HG03432 (cell line): ENCODE results near the gene PCBP3.

ENCODE experiments used
- ATAC-seq: cut with Tn5 transposase; IDR thresholded peaks from one replicate; pipeline ENCODE4 v1.9.1; 2021; ENCODE audit warnings: mild to moderate bottlenecking, moderate library complexity; ENCODE audit not compliant: unreplicated experiment

Gene PCBP3

DNA sequence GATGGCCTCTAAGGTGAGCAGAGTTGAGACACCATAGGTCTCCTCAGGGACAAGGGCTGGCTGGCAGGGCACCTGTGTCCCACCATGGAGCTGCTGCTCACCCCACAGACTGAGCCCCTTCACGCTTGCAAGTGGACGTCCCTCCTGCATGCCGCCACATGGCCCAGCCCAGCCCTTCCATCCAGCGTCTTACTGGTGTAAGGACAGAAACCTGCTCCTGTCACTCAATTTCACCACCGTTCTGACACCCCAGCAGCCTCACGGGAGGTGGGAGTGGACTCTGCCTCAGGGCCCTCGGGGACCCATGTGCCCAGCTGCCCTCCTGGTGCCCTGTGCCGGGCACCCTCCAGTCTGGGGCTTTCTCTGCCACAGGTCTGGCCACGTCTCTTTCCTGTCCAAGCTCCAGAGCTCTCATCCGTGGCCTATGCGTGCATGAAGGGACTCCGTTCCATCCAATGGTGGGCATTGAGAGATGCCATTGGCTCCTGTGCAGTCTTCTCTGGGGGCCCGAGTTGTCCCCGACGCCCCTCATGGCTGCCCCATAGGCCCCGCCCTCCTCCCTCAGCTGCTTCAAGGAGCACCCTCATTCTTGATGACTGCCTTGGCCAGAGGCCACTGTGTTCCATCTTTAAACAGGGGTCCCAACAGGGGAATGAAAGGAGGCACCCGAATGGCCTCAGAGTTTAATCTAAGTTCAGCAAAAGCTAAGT is 295.4 kb downstream of the PCBP3 start:
- ATAC-seq: no peak

DNA sequence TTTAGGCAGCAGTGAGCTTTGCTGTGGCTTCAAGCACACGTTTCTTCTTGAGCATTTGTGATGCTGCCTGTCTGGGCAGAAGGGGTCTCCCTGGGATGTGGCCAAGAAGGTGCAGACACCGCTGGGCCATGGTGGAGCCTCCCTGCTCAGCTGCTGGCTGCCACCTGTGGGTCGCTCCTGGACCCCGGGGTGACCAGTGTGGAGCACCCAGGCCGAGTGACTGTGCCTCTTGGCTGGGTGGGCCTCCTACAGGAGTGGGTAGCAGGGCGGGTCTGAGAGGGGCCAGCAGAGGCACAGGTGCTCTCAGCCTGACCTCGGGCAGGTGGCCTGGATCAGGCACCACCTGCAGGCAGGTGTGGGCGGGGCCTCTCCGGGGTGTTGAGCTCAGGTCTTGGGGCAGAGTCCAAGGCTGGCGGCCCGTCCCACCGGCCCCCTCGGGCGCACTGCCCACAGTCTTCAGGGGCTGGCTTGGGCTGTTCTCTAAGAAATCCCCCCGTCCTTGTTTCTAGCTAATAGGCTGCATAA is 296.1 kb downstream of the PCBP3 start:
- no peak for ATAC-seq

DNA sequence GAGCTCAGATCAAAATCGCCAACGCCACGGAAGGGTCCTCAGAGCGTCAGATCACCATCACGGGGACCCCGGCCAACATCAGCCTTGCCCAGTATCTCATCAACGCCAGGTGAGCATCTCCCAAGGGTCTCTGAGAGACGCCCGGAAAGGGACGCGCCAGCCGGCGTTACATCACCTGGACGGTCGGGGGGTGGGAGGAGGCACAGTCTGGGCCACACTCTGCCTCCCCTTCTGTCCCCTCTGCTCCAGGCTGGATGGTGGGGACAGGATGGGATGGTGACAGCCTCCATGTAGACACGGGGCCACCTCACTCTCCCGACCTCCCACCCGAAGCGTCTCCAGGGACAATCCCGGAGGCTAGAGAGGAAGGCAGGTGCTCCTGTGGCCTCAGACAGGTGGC is 296.6 kb downstream of the PCBP3 start:
- no peak for ATAC-seq

DNA sequence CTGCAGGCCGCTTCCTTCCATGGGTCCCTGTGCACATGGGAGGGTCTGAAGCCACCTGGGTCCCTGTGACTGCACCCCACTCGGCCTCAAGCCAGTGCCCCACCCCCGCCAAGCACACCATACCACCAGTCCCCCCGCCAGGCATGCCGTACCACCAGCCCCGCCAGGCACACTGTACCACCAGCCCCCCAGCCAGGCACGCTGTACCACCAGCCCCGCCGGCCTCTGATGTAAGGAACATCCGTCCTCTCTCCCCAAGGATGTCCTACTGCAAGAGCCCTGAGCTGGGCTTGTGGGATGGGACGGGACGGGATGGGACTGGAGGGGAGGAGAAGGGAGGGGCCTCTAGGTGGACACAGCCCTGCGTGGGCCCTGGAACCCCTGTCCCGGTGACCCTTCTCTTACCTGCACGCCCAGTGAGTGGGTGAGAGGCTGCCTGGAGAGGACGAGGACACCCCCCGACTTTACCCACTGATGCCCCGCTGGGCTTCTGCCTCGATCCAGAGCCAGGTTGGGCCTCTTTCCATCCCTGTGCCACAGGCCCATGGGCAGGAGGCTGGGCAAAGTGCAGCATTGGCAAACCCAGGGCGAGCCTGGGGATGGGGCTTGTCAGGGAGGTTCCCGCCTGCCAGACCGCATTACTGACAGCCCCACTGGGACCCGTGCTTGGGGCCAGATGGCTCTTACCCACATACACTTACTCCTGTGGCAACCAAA is 297.3 kb downstream of the PCBP3 start:
- no peak for ATAC-seq

DNA sequence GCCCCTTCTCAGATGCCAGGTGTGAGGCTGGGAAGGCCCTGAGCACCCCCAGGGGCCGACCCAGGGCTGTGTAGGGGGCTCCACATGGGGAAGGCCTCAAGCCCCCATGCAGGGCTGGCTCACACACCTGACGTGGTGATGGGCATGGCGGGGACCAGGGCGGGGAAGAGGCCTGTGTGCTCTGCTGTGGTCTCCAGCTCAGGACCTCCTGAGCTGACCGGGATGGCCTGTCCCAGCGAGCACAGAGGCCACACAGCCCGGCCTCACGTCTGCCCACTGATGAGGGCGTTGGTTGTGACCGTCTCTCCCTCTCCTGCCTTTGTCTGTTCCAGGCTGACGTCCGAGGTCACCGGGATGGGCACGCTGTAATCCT is 297.8 kb downstream of the PCBP3 start:
- ATAC-seq: no peak

DNA sequence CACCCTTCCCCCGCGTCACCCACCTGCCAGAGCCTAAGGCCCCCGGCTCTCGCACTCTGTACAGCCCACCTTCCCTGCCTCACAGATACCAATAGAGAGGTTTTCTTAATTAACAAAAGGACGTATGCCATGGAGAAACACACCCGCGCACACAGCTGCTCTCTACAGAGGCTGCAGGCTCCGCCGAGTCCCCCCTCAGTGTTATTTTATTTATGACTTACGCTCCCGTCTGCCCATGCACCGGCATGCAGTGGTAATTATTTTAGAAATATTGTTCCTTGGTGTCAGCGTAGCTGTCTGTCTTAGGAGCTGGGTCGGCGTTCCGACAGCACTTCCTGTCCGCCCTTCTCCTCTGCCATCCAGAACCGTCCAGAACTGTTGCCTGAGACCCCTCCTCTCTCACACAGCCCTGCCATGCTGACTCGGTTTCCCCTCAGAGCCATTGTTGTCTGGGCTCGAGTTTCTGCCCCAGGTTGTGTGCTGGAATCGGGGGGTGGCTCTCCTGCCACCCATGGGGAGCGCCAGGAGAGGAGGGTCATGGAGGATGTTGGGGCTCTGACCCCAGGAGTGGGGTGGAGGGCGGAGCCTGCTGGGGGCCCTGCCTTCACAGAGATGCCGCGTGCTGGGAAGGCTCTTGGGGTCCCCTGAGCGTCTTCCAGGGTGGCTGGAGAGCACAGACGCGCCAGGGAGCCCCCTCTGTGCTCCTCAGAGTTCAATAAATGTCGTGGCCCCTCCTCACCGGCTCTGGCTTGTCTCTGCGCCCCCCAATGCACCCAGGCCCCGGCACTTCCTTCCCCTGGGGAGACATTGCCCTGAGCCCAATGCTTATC is 298.4 kb downstream of the PCBP3 start:
- ATAC-seq: no peak

DNA sequence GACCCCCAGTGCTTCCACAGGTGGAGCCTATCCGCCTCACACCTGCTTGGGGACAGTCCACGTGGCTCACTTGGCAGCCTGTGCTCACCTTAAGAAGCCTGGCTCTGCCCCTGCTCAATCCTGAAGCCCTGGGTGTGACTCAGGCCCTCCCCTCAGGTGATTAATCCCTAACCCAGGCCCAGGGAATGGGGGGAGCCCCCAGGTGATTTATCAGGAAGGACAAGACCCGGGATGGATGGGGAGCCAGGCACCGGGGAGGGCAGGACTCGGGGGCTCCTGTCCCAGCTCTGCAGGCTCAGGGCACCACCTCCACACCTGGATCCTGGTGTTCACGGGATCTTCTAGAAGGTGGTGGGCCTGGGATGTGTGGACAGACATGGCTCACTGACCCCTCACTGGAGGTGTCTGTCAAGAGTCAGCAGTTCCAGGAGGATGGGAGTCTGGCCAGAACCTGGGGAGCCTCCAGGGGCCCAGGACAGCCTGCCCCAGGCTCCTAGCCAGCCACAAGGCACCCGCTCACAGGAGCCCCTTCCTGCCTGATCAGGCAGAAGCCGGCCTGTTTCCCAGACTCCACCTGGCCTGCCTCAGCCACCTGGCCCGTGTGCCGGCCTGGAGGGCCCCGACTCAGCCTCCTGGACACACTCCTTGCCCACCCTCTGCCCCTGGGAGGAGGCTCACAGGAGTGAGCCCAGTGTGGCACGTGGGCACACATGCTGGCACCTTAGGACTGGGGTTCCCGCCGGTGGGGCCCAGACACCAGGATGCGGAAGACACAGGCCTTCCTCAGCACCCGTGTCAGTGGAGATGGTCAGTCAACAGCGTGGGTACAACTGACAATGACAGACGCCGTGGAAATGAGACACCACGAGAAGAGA is 299.5 kb downstream of the PCBP3 start:
- no peak for ATAC-seq

DNA sequence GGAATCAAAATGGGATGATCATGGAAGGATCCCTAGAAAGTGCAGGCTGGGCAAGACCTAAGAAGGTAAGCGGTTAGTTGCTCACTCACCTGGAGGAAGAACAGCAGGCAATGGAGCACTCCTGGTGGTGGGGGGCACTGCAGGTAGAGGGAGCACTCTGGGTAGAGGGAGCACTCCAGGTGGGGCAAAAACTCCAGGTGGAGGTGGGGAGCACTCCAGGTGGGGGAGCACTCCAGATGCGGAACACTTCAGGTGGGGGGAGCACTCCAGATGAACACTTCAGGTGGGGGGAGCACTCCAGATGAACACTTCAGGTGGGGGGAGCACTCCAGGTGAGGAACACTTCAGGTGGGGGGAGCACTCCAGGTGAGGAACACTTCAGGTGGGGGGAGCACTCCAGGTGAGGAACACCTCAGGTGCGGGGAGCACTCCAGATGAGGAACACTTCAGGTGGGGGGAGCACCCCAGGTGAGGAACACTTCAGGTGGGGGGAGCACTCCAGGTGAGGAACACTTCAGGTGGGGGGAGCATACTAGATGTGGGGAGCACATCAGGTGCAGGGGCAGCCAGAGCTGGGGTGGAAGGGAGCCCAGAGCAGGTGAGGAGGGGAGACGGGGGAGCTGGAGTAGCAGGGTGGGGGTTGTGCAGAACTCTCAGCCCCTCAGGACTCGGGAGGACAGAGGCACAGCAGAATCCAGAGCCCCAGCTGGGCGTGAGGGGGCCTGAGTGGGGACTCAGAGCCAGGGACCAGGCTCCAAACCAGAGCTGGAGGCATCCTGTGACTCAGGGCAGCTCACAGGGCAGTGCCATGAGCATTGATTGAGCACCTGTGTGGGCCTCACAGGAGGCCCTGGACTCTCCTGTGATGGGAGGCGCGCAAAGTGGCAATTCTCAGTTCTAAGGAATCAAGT is 300.4 kb downstream of the PCBP3 start:
- no peak for ATAC-seq

DNA sequence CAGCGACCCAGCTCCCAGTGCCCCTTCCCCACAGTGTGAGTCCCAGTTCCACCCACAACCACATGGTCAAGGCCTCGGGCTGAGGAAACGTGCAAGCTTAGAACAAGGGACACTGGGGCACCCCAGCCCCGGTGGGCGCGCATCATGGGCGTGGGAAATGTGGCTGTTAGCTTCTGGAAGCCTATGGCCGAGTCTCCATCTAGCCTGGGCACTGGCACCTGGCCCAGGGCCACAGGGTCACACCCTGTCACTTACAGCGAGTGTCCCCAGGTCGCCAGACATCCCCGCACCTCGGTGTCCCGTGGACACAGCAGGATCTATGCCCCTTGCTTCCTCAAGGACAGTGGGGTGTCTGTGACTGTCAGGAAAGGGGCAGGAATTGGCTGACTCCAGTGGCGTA is 301.1 kb downstream of the PCBP3 start:
- no peak for ATAC-seq

DNA sequence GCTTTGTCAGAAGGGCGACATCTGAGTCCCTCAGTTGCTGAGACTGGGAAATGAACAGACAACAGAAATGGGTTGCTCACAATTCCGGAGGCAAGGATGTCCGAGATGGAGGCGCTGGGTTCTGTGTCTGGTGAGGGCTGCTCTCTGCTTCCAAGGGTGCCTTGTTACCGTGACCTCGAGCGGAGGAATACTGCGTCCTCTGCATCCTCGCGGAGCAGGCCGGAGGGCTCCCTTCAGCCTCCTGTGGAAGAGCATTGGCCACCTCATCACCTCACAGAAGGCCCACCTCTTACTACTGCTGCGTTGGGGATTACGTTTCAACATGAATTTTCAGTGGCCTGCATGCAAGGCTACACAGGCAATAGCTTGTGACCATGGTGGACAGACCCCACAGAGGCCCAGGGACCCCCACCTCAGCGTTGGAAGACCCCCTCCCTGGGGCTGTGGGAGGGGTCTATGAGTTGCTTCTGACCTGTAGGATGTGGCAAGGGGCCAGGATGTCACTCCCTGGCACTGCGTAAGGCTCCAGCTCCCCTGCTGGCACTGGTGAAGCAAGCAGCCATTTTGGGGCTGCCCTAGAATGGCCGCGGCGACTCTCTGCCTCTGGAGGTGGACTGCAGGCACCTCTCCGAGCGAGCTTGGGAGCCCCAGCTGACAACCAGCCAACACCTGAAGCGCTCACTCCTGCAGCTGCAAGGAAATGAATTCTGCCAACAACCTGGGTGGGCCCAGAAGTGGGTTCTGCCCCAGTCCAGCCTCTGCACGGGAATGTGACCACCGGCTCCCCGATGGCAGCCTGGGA is 301.7 kb downstream of the PCBP3 start:
- no peak for ATAC-seq

DNA sequence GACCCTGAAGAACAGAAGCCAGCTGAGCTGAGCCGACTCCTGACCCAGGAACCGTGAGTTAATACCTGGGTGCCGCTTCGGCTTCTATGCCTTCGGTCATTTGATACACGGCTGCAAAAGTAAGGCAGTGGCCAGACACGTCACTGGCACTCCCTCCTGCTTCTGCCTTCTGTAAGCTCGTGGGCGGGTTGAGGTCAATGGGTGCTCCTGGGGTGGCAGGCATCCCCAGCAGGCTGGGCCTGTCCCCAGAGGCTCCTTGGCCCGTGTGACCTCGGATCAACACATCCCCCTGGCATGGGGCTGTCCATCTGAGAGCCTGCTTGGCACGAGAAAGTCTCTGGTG is 302.3 kb downstream of the PCBP3 start:
- ATAC-seq: no peak

DNA sequence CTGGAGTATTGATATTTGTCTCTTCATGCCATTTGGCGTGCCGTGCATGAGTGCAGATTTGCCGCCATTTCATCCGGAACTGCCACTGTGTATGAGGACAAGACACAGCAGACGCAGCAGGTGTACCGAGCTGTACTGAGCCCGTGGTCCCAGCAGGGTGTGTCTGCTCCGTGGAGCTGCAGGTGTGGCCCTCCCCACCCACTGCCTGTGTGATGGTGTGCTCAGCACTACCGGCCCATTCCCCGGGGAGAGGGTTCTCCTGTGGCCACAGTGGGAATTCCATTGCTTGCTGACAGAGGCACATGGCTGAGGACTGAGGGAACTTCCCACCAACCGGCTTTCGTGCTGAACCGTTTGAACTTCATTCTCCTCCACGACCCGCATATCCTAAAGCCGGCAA is 303.8 kb downstream of the PCBP3 start:
- no peak for ATAC-seq

DNA sequence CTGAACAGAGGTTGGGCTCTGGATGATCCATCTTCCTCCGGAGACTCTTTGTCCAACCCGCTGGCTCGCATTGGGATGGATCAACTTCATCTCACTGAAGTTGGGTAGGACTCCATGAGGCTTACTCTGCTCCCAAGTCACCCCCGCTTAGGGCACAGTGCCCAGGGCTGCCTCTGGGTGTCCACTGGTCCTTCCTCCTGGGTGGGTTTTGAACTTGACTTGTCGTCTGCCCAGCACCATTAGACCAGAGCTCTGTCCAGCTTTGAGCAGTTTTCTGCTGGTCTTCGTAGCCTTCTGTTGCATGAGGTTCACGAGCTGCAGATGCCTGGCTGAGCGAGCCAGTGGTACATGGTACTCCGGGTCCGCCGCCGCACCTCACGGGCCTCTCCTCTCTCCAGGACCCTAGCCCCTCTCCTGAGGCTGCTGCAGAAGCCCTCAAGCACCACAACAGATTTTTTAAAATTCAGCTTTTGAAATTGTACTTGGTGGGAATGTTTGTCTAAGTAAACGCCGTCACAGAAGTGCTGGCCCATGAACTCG is 304.3 kb downstream of the PCBP3 start:
- no peak for ATAC-seq

DNA sequence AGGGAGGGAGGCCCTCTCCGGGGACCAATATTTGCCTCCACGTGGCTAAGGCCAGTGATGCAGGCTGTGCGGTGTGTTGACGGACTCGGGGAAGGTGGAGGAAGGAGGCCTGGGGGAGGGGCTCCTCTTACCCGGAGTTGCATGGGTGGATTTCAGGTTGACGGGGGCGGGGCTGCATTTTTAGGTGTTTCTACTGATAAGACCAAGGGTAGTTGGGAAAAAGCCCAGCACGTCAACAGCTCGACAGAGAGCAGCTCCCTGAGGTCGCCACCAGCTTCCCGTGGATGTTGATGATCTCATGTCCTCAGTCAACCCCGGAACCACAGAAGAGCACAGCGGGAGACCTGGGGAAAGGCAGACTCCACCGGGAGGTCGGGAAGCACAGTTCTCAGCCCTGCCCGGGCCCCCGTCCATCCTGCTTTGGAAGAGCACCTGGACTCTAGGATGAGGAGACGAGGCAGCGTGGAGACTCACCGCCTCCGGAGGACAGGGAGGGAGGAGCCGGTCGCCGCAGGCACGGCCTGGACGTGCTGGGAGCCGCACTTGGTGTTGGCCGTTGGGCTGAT is 305.1 kb downstream of the PCBP3 start:
- ATAC-seq: no peak

DNA sequence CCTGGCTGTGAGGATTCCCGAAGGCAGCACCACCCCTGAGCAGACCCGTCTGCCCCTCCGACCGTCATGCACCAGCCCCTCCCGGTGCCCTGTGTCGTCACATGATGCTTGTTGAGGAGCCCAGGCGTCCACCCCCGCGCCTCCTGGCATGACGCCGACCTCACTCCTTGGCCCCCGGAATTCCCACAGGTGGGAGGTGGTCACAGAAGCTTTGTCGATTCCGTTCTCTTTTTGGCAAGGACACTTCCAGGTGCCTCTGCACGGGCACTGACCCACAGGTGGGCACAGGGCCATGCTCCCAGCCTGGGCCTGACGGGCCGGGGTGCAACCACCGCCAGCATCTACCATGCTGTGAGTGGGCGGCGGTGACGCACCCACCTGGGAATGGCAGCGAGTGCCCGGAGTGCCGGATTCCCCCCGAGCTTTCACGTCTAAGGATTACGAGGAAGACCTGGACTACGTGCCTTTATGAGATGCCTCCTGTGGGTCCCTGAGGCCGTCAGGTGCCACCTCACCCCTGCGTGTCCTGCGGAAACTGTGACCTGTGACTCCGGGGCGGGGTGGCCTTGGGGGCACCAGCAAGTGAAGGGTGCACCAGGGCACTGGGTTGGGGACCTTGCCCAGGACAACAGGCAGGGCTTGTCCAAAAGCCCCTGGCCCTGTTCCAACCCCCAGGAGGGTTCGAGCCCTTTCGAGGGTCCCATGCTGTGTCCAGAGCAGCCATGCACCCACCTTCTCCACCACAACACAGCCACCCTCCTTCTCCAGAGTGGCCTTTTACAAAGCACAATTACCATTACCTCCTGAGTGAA is 306.6 kb downstream of the PCBP3 start:
- no peak for ATAC-seq

DNA sequence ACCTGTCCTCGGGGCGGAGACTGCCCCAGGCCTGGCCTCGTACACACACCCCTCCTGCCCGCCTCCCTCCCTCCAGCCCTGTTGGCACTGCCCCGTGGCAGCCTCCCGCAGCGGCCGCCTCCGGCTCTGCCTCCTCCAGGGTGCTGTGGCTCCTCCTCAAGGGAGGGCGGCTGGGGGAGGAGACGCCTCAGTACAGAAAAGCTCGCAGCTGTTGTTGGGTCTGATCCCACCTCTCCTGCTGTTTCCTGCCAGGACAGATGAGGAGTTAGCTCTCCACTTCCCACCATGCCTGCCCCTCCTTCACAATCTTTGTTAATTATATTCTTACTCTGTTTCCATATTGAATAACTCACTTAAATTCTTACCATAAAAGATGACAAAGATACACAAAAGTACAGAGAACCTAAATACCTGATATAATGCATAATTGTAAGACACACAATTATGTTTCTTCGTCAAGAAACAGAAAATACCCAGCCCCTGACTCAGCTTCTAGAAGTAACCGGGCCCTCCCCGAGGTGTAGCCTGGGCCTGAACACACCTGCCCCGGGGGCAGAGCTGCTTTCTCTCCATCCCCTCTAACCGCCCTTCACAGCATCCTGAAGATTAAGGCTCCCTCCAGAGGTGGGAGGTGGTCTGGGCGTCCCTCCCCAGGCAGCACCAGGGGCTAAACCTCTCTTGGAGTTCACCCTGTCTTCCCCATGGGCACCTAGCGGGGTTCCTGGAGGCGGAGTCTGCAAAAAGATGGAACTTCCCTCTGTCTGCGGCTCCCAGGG is 307.4 kb downstream of the PCBP3 start:
- no peak for ATAC-seq

DNA sequence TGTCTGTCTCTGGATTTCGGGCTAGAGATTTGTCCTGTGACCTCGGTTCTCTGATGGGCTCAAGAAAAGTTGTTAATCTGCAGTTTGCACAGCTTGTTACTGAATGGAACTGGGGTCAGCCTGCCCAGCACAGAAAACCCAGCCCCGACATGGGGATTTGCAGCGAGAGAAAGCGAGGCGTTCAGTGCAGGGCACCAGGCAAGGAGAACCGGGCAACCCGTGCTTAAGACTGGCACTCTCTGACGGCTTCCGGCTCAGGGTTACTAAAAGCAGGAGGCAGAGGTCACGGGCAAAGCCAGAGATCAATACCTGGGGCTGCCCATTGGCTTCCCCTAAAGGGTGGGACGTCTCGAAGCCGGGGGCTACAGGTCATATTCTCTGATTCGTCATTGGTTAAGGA is 308.2 kb downstream of the PCBP3 start:
- no peak for ATAC-seq
